HuH-7.5 (cell line): ENCODE results near the gene EFHC2.

Experiments used
- DNase-seq: peaks from one replicate; pipeline ENCODE4 v3.0.0; 2011; ENCODE audit warnings: low spot score

EFHC2 gene

GRCh38 chrX:44343412-44344141 lies at the start of gene EFHC2:
Gene EFHC2 (minus strand): TSS chrX:44343672. CDS start chrX:44343588, 84 bp downstream.
- peak; percentile 3 for DNase-seq

- no peak for DNase-seq
Measured at GRCh38 chrX:44392767-44393166, 49.3 kb upstream of the EFHC2 start.

GRCh38 chrX:44384688-44385338 lies 41.3 kb upstream of the EFHC2 start:
- DNase-seq = no peak

- DNase-seq = no peak
Measured at GRCh38 chrX:44382871-44383270, 39.4 kb upstream of the EFHC2 start.

- DNase-seq = no peak
Measured at GRCh38 chrX:44352758-44353157, 9.3 kb upstream of the EFHC2 start.

- DNase-seq = no peak
Measured at GRCh38 chrX:44349561-44349960, 6.1 kb upstream of the EFHC2 start.

GRCh38 chrX:44344687-44345086 lies 1.2 kb upstream of the EFHC2 start:
- no peak for DNase-seq

- no peak for DNase-seq
Measured at GRCh38 chrX:44344194-44344593, 722 bp upstream of the EFHC2 start.

GRCh38 chrX:44342866-44343265 lies 606 bp downstream of the EFHC2 start:
- no peak for DNase-seq

- DNase-seq = no peak
Measured at GRCh38 chrX:44338361-44338760, 5.1 kb downstream of the EFHC2 start.

GRCh38 chrX:44332437-44332836 lies 11.0 kb downstream of the EFHC2 start:
- DNase-seq = no peak

GRCh38 chrX:44330227-44330626 lies 13.2 kb downstream of the EFHC2 start:
- DNase-seq = no peak

- DNase-seq = no peak
Measured at GRCh38 chrX:44319550-44319949, 23.9 kb downstream of the EFHC2 start.

GRCh38 chrX:44317181-44317580 lies 26.3 kb downstream of the EFHC2 start:
- DNase-seq = no peak

GRCh38 chrX:44314808-44315207 lies 28.7 kb downstream of the EFHC2 start:
- no peak for DNase-seq

- peak; percentile 2 for DNase-seq
Measured at GRCh38 chrX:44314259-44314734, 29.2 kb downstream of the EFHC2 start.

GRCh38 chrX:44312421-44312820 lies 31.1 kb downstream of the EFHC2 start:
- DNase-seq = no peak

GRCh38 chrX:44310227-44310626 lies 33.2 kb downstream of the EFHC2 start:
- DNase-seq = no peak

GRCh38 chrX:44308869-44309268 lies 34.6 kb downstream of the EFHC2 start:
- no peak for DNase-seq

GRCh38 chrX:44306356-44306755 lies 37.1 kb downstream of the EFHC2 start:
- DNase-seq = no peak

GRCh38 chrX:44305921-44306320 lies 37.6 kb downstream of the EFHC2 start:
- no peak for DNase-seq

- DNase-seq = no peak
Measured at GRCh38 chrX:44303119-44303518, 40.4 kb downstream of the EFHC2 start.

GRCh38 chrX:44299177-44299576 lies 44.3 kb downstream of the EFHC2 start:
- no peak for DNase-seq
